Heart left ventricle (tissue), 13 donors: Measurements from ENCODE around the gene SYMPK.

Experiments used
- POLR2A ChIP-seq, 2 donors: fragments of 450-650 bp; IDR thresholded peaks; one replicate each; pipeline ENCODE4 v1.6.1; 2017; ENCODE audit warnings: antibody characterized with exemption in 2 of 2, mild to moderate bottlenecking in 2 of 2, moderate library complexity in 2 of 2
- TF ChIP-seq, protein P1 (sequence below), 12 donors: fragments of 200-600 bp; sonication (generic) in 4 of 12; IDR thresholded peaks; one replicate each; pipeline versions ENCODE4 v1.5.0 to v1.8.0; 2018 to 2022; ENCODE audit warnings: antibody characterized with exemption in 12 of 12, mild to moderate bottlenecking in 5 of 12
- donor health status: ischemic (EF 13 %, LVEDD 7.1; RV severe dilation, severe dysfunction).
- donor health status: DM: no; HTN: yes; CAD: no.
- donor health status: DM: no; HTN: no; CAD: no.
- donor health status: ischemic (EF 25% LVEDD 6.9; RV normal size, moderate dysfunction).
- donor health status: ischemic (EF 25% LVEDD 5.7; RV mildly dilated, moderate dysfunction).
- donor health status: ischemic (EF 35%, LVEDD 5.7; RV mildly dilated, moderate dysfunction).
- donor health status: nonischemic (EF 11% LVEDD 7.7; RV severe dilation, severe dysfunction).
- donor health status: DM: yes; HTN: yes; CAD: no.
- donor health status: PGD.
- donor health status: ischemic (EF 29% LVEDD 5.4; RV normal size, mild dysfunction).
- donor health status: nonischemic (EF 23%, LVEDD 6.1; RV moderate dilation, normal function).

DNA sequence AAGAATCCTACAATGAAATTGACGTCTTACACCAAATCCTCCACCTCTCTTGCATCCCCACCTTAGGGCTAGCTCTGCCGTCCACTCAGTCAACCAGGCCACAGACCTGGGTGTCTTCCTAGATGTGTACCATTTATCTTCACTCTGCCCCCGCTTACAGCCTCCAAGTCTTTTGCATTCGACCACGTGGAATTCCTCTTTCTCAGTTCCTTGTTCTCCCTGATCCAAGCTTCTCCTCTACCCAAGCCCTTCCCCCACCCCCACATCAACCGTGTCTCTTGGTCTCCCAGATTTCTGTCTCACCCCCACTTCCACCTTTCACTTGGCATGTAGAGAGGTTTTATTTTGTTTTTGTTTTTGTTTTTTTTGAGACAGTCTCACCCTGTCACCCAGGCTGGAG is 69.1 kb downstream of the SYMPK start:
- TF ChIP-seq, protein P1, sequence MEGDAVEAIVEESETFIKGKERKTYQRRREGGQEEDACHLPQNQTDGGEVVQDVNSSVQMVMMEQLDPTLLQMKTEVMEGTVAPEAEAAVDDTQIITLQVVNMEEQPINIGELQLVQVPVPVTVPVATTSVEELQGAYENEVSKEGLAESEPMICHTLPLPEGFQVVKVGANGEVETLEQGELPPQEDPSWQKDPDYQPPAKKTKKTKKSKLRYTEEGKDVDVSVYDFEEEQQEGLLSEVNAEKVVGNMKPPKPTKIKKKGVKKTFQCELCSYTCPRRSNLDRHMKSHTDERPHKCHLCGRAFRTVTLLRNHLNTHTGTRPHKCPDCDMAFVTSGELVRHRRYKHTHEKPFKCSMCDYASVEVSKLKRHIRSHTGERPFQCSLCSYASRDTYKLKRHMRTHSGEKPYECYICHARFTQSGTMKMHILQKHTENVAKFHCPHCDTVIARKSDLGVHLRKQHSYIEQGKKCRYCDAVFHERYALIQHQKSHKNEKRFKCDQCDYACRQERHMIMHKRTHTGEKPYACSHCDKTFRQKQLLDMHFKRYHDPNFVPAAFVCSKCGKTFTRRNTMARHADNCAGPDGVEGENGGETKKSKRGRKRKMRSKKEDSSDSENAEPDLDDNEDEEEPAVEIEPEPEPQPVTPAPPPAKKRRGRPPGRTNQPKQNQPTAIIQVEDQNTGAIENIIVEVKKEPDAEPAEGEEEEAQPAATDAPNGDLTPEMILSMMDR (IDR thresholded peaks at IDR 0.05) = no peak
- TF ChIP-seq POLR2A (IDR thresholded peaks at IDR 0.05) = no peak
